Measurements from ENCODE around the gene DTX4.

DTX4 gene

GRCh38 chr11:59192446-59193020 lies 20.6 kb downstream of the DTX4 start:
- no peak for DNase-seq

- DNase-seq: no peak
Measured at GRCh38 chr11:59193587-59194130, 21.7 kb downstream of the DTX4 start.

GRCh38 chr11:59195586-59195985 lies 23.7 kb downstream of the DTX4 start:
- no peak for DNase-seq

- DNase-seq: no peak
Measured at GRCh38 chr11:59196777-59197176, 24.8 kb downstream of the DTX4 start.

- DNase-seq: no peak
Measured at GRCh38 chr11:59197991-59198390, 26.1 kb downstream of the DTX4 start.

DNA sequence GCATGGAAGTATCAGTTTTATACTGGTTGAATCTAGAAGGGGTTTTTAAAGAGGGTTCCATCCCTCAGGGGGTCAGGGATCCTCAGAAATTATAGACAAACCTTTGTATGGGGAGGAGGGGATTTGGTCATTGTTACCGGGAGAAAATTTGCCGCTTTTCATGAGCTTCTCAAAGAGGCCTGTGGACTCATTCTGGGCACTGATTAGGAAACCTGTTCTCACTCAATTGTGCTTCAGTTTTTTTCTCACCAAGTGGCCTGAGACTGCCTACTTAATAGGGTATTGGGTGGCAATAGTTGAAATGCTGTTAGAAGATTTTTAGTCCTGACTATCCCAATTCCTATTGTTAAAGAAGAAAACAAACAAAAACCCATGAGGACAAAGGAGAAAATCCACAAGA lies 26.8 kb downstream of the DTX4 start:
- no peak for DNase-seq

DNA sequence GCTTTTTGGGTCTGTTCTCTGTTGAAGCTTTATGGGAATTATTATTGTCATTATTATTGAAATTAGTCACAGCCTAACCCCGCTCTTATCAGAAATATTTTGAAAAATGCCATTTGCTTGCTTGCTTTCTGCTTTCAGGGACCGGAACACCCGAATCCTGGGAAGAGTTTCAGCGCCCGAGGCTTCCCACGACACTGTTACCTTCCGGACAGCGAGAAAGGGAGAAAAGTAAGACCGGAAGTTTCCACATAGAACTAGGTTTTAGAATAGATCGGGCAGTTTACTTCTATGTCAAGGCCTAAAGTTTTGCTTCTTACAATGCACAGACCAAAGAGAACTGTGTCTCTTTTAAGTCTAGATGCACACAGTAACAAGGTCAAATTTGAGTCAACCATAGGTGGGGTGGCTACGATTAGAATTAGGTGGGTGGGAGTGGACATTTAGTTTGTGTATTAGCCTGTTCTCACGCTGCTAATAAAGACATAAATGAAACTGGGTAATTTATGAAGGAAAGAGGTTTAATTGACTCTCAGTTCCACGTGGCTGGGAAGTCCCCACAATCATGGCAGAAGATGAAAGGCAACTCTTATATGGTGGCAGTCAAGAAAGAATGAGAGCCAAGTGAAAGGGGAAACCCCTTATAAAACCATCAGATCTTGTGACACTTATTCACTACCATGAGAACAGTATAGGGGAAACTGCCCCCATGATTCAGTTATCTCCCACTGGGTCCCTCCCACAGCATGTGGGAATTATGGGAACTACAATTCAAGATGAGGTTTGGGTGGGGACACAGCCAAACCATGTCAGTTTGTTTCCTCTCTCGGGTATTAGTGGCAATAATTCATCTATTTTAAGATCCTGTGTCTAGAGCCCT lies 27.9 kb downstream of the DTX4 start:
- DNase-seq: no peak

- no peak for DNase-seq
Measured at GRCh38 chr11:59200423-59200746, 28.5 kb downstream of the DTX4 start.

DNA sequence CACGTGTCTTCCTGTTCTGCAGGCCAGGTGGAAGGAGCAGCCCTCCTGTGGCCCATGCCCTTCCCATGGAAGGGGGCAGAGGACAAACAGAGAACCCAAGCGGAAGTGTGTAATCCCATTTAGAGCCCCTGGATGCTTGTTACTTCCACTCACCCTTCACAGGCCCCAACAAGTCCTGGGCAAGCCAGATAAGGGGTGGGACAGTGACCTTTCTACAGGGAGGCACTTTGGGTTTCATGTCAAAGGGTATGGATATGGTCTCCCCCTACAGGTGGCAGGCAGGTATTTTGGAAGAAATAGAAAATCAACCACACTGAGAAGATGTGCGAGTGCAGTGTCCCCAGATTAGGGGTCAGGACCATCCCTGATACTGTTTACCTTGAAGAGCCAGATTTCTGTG lies 29.4 kb downstream of the DTX4 start:
- no peak for DNase-seq

DNA sequence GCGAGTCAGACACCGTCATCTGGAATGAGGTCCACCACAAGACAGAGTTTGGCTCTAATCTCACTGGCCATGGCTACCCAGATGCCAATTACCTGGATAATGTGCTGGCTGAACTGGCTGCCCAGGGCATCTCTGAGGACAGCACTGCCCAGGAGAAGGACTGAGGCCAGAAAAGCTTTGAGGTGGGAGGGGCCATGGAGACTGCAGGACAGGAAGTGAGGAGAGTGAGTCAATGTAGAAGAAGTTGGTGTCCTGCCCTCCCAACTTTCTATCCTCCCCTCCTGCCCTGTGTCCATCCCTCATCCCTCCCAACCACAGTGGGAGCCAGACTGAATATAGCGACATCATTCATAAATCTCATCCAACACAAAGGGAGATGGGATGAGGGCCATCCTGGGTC lies 32.8 kb downstream of the DTX4 start:
- DNase-seq: no peak

DNA sequence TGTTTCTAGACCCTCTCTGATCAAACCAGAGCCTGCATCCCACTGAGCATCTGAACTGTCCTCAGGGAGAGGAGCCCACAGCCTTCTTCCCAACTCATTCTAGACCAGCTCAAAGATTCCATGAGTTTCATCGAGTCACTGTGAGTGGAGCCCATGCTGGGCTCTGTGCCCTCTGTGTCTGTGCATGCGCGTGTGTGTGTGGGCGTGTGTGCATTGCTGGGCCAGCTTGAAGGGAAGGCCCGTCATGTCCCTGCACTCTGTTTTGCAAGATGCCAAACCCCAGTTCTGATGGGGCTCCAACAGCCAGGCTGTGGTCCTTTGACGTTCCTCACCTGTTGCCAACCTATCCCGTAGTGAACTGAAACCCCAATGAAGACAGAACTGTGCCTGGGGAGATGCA lies 33.7 kb downstream of the DTX4 start:
- no peak for DNase-seq

DNA sequence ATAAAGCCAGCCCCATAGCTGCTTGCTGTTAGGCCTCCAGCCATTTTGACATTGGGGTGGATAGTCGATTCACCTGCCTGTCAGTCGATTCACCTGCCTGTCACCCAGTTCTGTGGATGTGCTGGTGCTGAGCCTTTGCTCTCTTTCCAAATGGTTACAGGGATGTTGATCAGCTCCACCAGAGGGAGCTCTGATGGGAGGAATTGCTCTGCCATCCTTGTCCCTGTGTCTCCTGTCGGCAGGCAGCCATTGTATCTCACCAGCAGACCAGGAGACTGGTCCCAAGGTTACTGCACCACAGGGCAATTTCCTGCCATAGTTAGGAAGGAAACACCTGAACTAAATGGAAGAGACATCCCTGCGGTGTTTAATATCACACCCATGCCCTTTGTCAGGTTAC lies 34.7 kb downstream of the DTX4 start:
- no peak for DNase-seq

DNA sequence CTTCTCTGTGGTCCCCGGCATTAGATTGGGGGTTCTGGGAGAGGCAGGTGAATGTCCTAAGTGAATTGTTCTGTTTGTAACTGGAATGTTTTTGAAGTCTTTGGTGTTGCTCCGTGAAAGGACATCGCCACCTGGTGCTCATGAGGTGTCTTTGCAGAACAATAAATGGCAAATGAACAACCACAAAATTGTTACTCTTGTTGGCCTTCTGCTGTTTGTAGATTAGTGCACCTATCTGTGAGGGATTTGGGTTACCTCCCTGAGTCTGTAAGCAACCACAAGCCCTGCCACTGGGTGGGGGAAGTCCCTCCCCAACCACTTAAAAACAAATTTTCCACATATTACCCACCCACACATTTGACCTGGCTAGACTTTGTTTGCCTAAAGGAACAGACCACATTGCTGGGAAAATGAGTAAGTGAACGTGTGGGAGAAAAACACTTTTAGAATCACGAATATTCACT lies 36.1 kb downstream of the DTX4 start:
- no peak for DNase-seq

GRCh38 chr11:59208956-59209355 lies 37.0 kb downstream of the DTX4 start:
- DNase-seq: no peak

- DNase-seq: no peak
Measured at GRCh38 chr11:59212222-59212621, 40.3 kb downstream of the DTX4 start.

DNA sequence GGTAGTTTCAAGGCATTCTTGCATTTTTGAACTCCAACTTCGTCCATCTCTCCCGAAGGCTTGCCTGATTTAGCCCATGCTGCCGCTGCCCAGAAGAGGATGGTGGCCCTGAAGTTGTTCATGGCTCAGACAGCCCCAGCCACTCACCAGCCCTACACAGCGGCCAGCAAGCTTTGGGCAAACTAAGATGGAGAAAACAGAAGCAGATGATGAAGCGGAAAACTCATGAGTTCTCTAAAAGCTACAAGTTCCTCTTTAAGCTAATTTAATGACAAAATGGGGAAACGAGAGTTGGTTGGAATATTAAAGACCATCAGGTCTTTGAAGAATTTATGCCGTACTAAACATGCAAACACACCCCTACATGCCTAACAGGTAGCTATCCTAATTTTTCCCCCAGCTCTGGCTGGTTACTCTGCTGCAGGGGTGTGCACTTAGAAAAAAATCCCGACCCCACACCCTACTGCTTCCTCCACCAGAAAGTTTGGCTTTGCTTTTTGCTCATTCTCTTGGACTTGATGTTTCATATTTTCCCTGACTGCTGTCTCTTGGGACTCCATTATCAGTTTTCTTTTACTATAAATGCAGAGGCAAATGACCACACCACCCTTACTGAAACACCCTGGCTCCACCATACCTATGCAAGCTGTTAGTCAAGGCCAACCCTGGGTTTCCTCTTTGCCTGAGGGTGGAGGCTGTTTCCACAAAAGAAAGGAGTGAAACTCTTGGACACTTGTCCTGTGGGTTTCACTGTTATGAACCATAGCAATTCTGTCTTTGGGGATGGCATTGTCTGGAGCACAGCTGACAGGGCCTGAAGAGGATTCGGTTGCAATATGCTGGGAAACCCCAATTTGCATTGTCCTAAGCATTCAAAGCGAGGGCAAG lies 41.1 kb downstream of the DTX4 start, which contains the start of gene MPEG1:
TSS of gene MPEG1 (minus strand) at position 184 of the 888 bp plus-strand sequence. CDS start at position 122, 62 bp downstream.
- DNase-seq: no peak

GRCh38 chr11:59214141-59214893 lies 42.4 kb downstream of the DTX4 start:
- DNase-seq: no peak

- DNase-seq: no peak
Measured at GRCh38 chr11:59216641-59217564, 45.0 kb downstream of the DTX4 start.

GRCh38 chr11:59218319-59218718 lies 46.4 kb downstream of the DTX4 start:
- no peak for DNase-seq

DNA sequence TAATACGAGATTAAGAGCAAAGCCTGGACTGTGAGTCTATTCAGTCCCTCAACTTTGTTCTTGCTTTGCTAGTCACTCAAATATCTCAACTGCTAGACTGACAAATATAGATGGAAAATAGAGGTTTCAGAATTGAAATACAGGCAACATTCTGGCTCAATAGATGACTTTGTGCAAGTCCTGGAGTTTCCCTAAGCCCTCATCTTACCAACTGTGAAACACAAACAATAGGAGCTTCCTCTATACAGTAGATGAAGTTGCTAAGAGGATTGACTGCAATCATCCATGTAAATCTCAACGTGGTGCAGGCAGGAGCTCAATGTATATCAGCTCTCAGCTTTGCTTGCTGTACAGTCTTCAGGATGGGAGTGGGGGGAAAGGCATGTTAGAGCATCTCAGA lies 47.0 kb downstream of the DTX4 start:
- no peak for DNase-seq

- DNase-seq: no peak
Measured at GRCh38 chr11:59219836-59220235, 47.9 kb downstream of the DTX4 start.

All from activated gamma-delta T cell treated with Interleukin-2 at 50 U/mL for 16 hours (primary cell).